IPS-20b (cell line): Measurements from ENCODE around the gene DCHS1.

Source experiments
- H3K27ac ChIP-seq: one replicate; pipeline ENCODE4 v1.5.1; 2013; ENCODE audit warnings: low read length
- H3K27me3 ChIP-seq: 2 replicates; pipeline ENCODE4 v1.6.1; 2013; ENCODE audit warnings: mild to moderate bottlenecking, low read length, inconsistent platforms; ENCODE audit not compliant: insufficient read depth
- H3K36me3 ChIP-seq: 2 replicates; pipeline ENCODE4 v1.6.1; 2013; ENCODE audit warnings: low read depth, mild to moderate bottlenecking, inconsistent platforms, low read length, moderate library complexity; ENCODE audit not compliant: insufficient read depth
- H3K4me1 ChIP-seq: 2 replicates; pipeline ENCODE4 v1.6.1; 2013; ENCODE audit warnings: mild to moderate bottlenecking, control low read depth, inconsistent platforms, low read length, moderate library complexity; ENCODE audit not compliant: insufficient read depth
- H3K4me3 ChIP-seq: 2 replicates; pipeline ENCODE4 v1.5.1; 2013; ENCODE audit warnings: mild to moderate bottlenecking, low read length, inconsistent platforms
- H3K9ac ChIP-seq: 2 replicates; pipeline ENCODE4 v1.6.1; 2013; ENCODE audit warnings: low read depth, mild to moderate bottlenecking, inconsistent platforms, low read length, moderate library complexity
- H3K9me3 ChIP-seq: 2 replicates; pipeline ENCODE4 v1.6.1; 2013; ENCODE audit warnings: mild to moderate bottlenecking, low read depth, low read length, inconsistent platforms; ENCODE audit not compliant: insufficient read depth

Gene DCHS1

DNA sequence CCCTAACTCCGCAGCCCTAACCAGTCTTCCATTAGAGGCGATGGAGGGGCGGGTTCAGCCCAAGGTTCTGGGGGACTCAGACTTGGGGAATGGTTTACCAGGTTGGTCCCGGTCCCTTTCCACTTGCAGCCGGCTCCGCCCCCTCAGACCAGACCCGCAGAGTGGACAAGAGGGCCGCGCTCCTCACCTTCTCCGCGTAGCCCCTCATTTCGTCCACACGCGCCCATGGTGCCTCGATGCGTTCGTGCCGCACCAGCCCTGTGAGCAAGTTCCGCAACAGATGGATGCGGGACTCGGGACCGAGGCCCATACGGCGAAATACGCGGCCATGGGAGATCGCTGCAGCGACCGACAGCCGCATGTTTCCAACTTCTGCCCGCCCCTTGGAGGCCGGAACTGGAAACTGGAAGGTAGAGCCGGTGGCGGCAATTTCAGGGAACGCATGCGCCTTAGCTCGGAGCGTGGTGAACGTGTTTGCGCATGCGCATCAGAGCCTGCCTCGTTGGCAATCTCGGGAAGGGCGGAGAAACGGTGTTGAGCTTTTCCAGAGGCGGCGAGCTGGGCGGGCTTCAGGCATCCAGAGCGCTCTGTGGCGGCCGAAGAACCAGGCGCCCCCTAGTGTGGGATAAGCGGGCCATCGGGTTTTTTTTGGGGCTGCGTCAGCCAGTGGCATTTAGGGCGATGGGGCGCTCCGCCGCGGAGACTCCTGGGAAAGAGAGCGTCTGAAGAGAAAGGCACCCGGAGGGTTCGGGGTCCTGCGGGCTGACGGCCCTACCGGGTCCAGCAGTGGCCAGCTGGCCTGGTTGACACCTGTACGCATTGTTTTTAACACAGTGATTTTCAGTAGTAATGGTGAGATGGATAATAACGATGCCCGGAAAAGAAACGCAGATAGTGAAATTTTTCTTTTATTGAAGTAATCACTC, 27.6 kb upstream of the DCHS1 start, which contains the start of gene MRPL17:
MRPL17 (minus strand) TSS at position 405 of the 926 bp plus-strand sequence; CDS start at position 361, 44 bp downstream.
- 0 out of 2 replicates have a peak, but pooled peaks cover 14% of the 10 kb centered on the region for H3K4me1 ChIP-seq
- no peaks in the 10 kb centered on the region for H3K27me3 ChIP-seq
- H3K9ac ChIP-seq, result peak within 1 kb of the TSS; percentile 97
- H3K36me3 ChIP-seq, result peaks cover 33% of the 10 kb centered on the region
- H3K27ac ChIP-seq, result peak within 1 kb of the TSS; percentile 81
- H3K9me3 ChIP-seq, result no peaks in the 10 kb centered on the region
- peak within 1 kb of the TSS; percentile 98 for H3K4me3 ChIP-seq

DNA sequence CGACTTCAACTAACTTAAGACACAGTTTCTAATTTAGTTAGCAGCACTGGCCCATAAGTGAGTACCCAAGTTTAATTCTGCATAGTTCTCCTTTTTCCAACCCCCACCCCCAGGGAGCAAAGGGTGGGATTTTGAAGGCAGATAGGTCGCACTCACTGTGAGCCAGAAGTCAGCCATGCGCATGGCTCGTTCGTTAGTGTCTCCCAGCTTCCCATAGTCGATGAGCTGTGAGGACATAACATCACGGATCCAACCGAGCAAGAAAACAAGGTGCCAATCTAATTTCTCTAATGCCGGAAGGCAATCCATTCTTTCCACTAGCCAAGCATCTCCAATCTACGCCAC, 27.0 kb upstream of the DCHS1 start:
- Histone ChIP-seq H3K36me3 (peaks cover 33% of the 10 kb centered on the region), H3K9me3 (no peaks in the 10 kb centered on the region), H3K4me1 (0 out of 2 replicates have a peak, but pooled peaks cover 12% of the 10 kb centered on the region), H3K4me3 (peak overlapping the region; percentile 98), H3K27ac (peak overlapping the region; percentile 81), H3K27me3 (no peaks in the 10 kb centered on the region), H3K9ac (peak overlapping the region; percentile 97)

DNA sequence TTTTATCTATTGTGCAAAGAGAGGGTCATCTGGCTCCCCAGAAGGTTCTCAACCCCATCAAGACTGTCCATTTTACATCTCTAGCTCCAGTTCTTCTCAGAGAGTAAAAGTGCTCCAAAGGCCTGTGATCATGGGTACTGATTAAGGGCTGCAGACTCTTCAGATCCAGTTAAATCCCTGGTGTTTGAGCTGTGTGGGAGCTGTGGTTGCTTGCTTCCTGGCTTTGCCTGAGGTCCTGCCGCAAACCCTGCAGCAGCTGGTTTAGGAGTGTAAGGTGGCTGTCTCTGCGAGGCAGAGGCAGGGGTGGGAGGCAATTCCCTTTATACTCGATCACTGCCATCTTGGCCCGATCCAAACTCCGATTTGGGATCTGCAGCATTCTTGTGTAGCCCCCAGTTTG, 26.3 kb upstream of the DCHS1 start:
- H3K27ac ChIP-seq, result peak overlapping the region; percentile 81

GRCh38 chr11:6681505-6681904, 25.9 kb upstream of the DCHS1 start:
- Histone ChIP-seq H3K27ac (no peak overlapping the region), H3K9ac (peak overlapping the region; percentile 2; the same call in 1 of the 2 replicates), H3K4me1 (0 out of 2 replicates have a peak, but pooled peaks cover 9% of the 10 kb centered on the region), H3K27me3 (no peaks in the 10 kb centered on the region), H3K36me3 (peaks cover 33% of the 10 kb centered on the region), H3K9me3 (no peaks in the 10 kb centered on the region), H3K4me3 (peak overlapping the region; percentile 98; the same call in 1 of the 2 replicates)

More for the DNA sequence above, 26.3 kb upstream of the DCHS1 start:
- Histone ChIP-seq H3K27me3 (no peaks in the 10 kb centered on the region), H3K4me3 (peak overlapping the region; percentile 98), H3K9me3 (no peaks in the 10 kb centered on the region), H3K36me3 (peaks cover 33% of the 10 kb centered on the region), H3K9ac (peak overlapping the region; percentile 97), H3K4me1 (0 out of 2 replicates have a peak, but pooled peaks cover 9% of the 10 kb centered on the region)

GRCh38 chr11:6677018-6677417, 21.4 kb upstream of the DCHS1 start:
- H3K4me1 ChIP-seq, result 0 out of 2 replicates have a peak, but pooled peaks cover 7% of the 10 kb centered on the region
- no peak overlapping the region for H3K4me3 ChIP-seq
- no peaks in the 10 kb centered on the region for H3K9me3 ChIP-seq
- no peaks in the 10 kb centered on the region for H3K27me3 ChIP-seq
- H3K36me3 ChIP-seq, result peaks cover 27% of the 10 kb centered on the region
- no peak overlapping the region for H3K27ac ChIP-seq
- H3K9ac ChIP-seq, result no peak overlapping the region

- Histone ChIP-seq H3K4me1 (no peaks in the 10 kb centered on the region), H3K27ac (no peak overlapping the region), H3K27me3 (no peaks in the 10 kb centered on the region), H3K36me3 (peaks cover 8% of the 10 kb centered on the region; the same call in 1 of the 2 replicates), H3K9ac (no peak overlapping the region), H3K9me3 (no peaks in the 10 kb centered on the region), H3K4me3 (no peak overlapping the region)
These were observed 19.3 kb upstream of the DCHS1 start for GRCh38 chr11:6674862-6675261.

GRCh38 chr11:6674219-6674597, 18.6 kb upstream of the DCHS1 start:
- no peaks in the 10 kb centered on the region for H3K4me1 ChIP-seq
- H3K9me3 ChIP-seq, result no peaks in the 10 kb centered on the region
- no peak overlapping the region for H3K27ac ChIP-seq
- no peaks in the 10 kb centered on the region for H3K27me3 ChIP-seq
- no peak overlapping the region for H3K4me3 ChIP-seq
- H3K9ac ChIP-seq, result no peak overlapping the region
- peaks cover 2% of the 10 kb centered on the region; the same call in 1 of the 2 replicates for H3K36me3 ChIP-seq

- H3K4me3 ChIP-seq, result no peak overlapping the region
- no peaks in the 10 kb centered on the region for H3K9me3 ChIP-seq
- H3K36me3 ChIP-seq, result no peaks in the 10 kb centered on the region
- no peaks in the 10 kb centered on the region for H3K4me1 ChIP-seq
- no peaks in the 10 kb centered on the region for H3K27me3 ChIP-seq
- no peak overlapping the region for H3K9ac ChIP-seq
- no peak overlapping the region for H3K27ac ChIP-seq
These were observed 18.1 kb upstream of the DCHS1 start for GRCh38 chr11:6673523-6674218.

GRCh38 chr11:6671991-6672390, 16.4 kb upstream of the DCHS1 start:
- Histone ChIP-seq H3K4me3 (no peak overlapping the region), H3K27me3 (no peaks in the 10 kb centered on the region), H3K9me3 (no peaks in the 10 kb centered on the region), H3K4me1 (no peaks in the 10 kb centered on the region), H3K9ac (no peak overlapping the region), H3K27ac (no peak overlapping the region), H3K36me3 (no peaks in the 10 kb centered on the region)

- Histone ChIP-seq H3K27ac (no peak overlapping the region), H3K9me3 (no peaks in the 10 kb centered on the region), H3K36me3 (no peaks in the 10 kb centered on the region), H3K9ac (no peak overlapping the region), H3K4me3 (no peak overlapping the region), H3K4me1 (no peaks in the 10 kb centered on the region), H3K27me3 (no peaks in the 10 kb centered on the region)
These were observed 14.7 kb upstream of the DCHS1 start for GRCh38 chr11:6670202-6670830.

- H3K36me3 ChIP-seq, result no peaks in the 10 kb centered on the region
- no peak overlapping the region for H3K4me3 ChIP-seq
- no peaks in the 10 kb centered on the region for H3K4me1 ChIP-seq
- H3K9ac ChIP-seq, result no peak overlapping the region; the same call in 1 of the 2 replicates
- no peaks in the 10 kb centered on the region for H3K27me3 ChIP-seq
- H3K9me3 ChIP-seq, result no peaks in the 10 kb centered on the region
- no peak overlapping the region for H3K27ac ChIP-seq
These were observed 12.2 kb upstream of the DCHS1 start for GRCh38 chr11:6667733-6668374.
